ENCODE data around the gene GAREM1. TPM values are rescaled to one million over a fixed set of nuclear protein-coding genes. Genes with fewer than 3 reads are reported as not detected.

GAREM1 gene
- total and polyA plus RNA-seq, 9 of the 15 experiments (the other 6 are each of a cell fraction or from before 2014, with no cell fraction given), result 0.03 to 0.33 (median 0.07) TPM; not detected in 1

- BruUV-seq (replicated peaks), result no TSS peak
- H4K20me1 ChIP-seq (replicated peaks; ENCODE audit: control insufficient read depth, insufficient read depth, low read length), result no peaks in the 10 kb centered on the region
- DNase-seq (ENCODE audit: extremely low read depth in 1 of 4, low spot score in 3 of 4), result no peak
- H3K9me1 ChIP-seq (ENCODE audit: control insufficient read depth, insufficient read depth, low read length), result no peaks in the 10 kb centered on the region
- in situ Hi-C loops (cut with MboI), result no loop called here
- 0% methylated on average over 4 of the region's 4 CpGs for WGBS (ENCODE audit: insufficient coverage, low coverage, missing lambda C conversion rate)
- H3K4me2 ChIP-seq (ENCODE audit: insufficient read depth, low read length), result no peak overlapping the region
- intact Hi-C loops (cut with micrococcal nuclease), result no loop called here
- FAIRE-seq, result no peak
- no peaks in the 10 kb centered on the region for H3K4me1 ChIP-seq (replicated peaks in 1 of 2; ENCODE audit: control insufficient read depth in 2 of 2, insufficient read depth in 2 of 2, low read length in 2 of 2)
- no peak overlapping the region for H3K4me3 ChIP-seq
- no peak overlapping the region for H3K9ac ChIP-seq (ENCODE audit: insufficient read depth in 1 of 2, low read depth in 2 of 2, low read length in 2 of 2)
- CTCF ChIA-PET (ENCODE audit: low intra/inter-chr PET ratio), result no interaction called here
- H3K36me3 ChIP-seq (ENCODE audit: control insufficient read depth, insufficient read depth, low read length), result no peaks in the 10 kb centered on the region
- no peak for ATAC-seq
- H2AFZ ChIP-seq (ENCODE audit: low read depth, low read length), result no peak overlapping the region
- POLR2A ChIA-PET, result interaction anchor here (1.3 kb wide), 1 partner anchor 9 kb away, joined by 5 read pairs; no protein-coding TSS in a partner anchor
- no peaks in the 10 kb centered on the region for H3K9me3 ChIP-seq (replicated peaks; ENCODE audit: control insufficient read depth, insufficient read depth, low read depth, low read length)
- H3K27ac ChIP-seq (ENCODE audit: extremely low read depth, low read depth, low read length), result no peak overlapping the region
- 0 out of 5 replicates have a peak, but pooled peaks cover 0 to 2% of the 10 kb centered on the region in 2 experiments for H3K27me3 ChIP-seq (ENCODE audit: control insufficient read depth in 2 of 2, insufficient read depth in 2 of 2, low read length in 2 of 2)
- no peaks in the 10 kb centered on the region for H3K79me2 ChIP-seq (ENCODE audit: control insufficient read depth, insufficient read depth, low read length)
- no peak for TF ChIP-seq E2F6 (IDR thresholded peaks at IDR 0.05; ENCODE audit: borderline replicate concordance in 1 of 2, extremely low read depth in 1 of 2, insufficient read depth in 1 of 2, insufficient read length in 1 of 2, low read depth in 1 of 2, low read length in 1 of 2, poor library complexity in 1 of 2, severe bottlenecking in 1 of 2)
- TF ChIP-seq EP400 (IDR thresholded peaks at IDR 0.05), result no peak
- no peak for TF ChIP-seq SMAD3 (CRISPR knock-in tag; conservative IDR thresholded peaks at IDR 0.05)
- TF ChIP-seq ZNF316 (IDR thresholded peaks at IDR 0.05), result no peak
- no peak for TF ChIP-seq ZNF830 (CRISPR knock-in tag; IDR thresholded peaks at IDR 0.05)
- TF ChIP-seq KAT8 (IDR thresholded peaks at IDR 0.05; ENCODE audit: low read depth), result no peak
- TF ChIP-seq BCLAF1 (IDR thresholded peaks at IDR 0.05; ENCODE audit: borderline replicate concordance in 1 of 2, control insufficient read depth in 1 of 2, low read depth in 2 of 2, low read length in 1 of 2), result no peak
- no peak for TF ChIP-seq DIDO1 (tag; IDR thresholded peaks at IDR 0.05; ENCODE audit: low read depth)
- TF ChIP-seq GATA2 (CRISPR knock-in tag; IDR thresholded peaks at IDR 0.05), result no peak
- TF ChIP-seq ZBTB11 (CRISPR knock-in tag; IDR thresholded peaks at IDR 0.05), result no peak
- TF ChIP-seq HDAC6 (IDR thresholded peaks at IDR 0.05; ENCODE audit: low read depth, low read length), result no peak
- TF ChIP-seq HLTF (IDR thresholded peaks at IDR 0.05), result no peak
- TF ChIP-seq HDAC2 (IDR thresholded peaks at IDR 0.05), result no peak
- TF ChIP-seq CGGBP1 (CRISPR knock-in tag; IDR thresholded peaks at IDR 0.05), result no peak
These were observed 192.4 kb downstream of the GAREM1 start for GRCh38 chr18:32278177-32278799.
